ENCODE measurements around the gene ROR2.

The ROR2 gene

GRCh38 chr9:91705386-91705785, 244.6 kb downstream of the ROR2 start:
- H3K4me3 ChIP-seq (ENCODE audit: low read depth, low read length) = no peak overlapping the region
- TF ChIP-seq CTCF (IDR thresholded peaks at IDR 0.05; ENCODE audit: borderline replicate concordance, insufficient read depth, low read depth, low read length) = no peak

GRCh38 chr9:91700475-91700874, 249.6 kb downstream of the ROR2 start:
- TF ChIP-seq CTCF (IDR thresholded peaks at IDR 0.05; ENCODE audit: borderline replicate concordance, insufficient read depth, low read depth, low read length) = no peak
- H3K4me3 ChIP-seq (ENCODE audit: low read depth, low read length) = no peak overlapping the region

- H3K4me3 ChIP-seq (ENCODE audit: low read depth, low read length) = no peak overlapping the region
- TF ChIP-seq CTCF (IDR thresholded peaks at IDR 0.05; ENCODE audit: borderline replicate concordance, insufficient read depth, low read depth, low read length) = no peak
These were observed 251.8 kb downstream of the ROR2 start for GRCh38 chr9:91698266-91698665.

- H3K4me3 ChIP-seq (ENCODE audit: low read depth, low read length) = no peak overlapping the region
- TF ChIP-seq CTCF (IDR thresholded peaks at IDR 0.05; ENCODE audit: borderline replicate concordance, insufficient read depth, low read depth, low read length) = no peak
These were observed 252.8 kb downstream of the ROR2 start for GRCh38 chr9:91697201-91697600.

GRCh38 chr9:91694081-91694870, 255.8 kb downstream of the ROR2 start:
- H3K4me3 ChIP-seq (ENCODE audit: low read depth, low read length) = no peak overlapping the region
- TF ChIP-seq CTCF (IDR thresholded peaks at IDR 0.05; ENCODE audit: borderline replicate concordance, insufficient read depth, low read depth, low read length) = no peak

DNA sequence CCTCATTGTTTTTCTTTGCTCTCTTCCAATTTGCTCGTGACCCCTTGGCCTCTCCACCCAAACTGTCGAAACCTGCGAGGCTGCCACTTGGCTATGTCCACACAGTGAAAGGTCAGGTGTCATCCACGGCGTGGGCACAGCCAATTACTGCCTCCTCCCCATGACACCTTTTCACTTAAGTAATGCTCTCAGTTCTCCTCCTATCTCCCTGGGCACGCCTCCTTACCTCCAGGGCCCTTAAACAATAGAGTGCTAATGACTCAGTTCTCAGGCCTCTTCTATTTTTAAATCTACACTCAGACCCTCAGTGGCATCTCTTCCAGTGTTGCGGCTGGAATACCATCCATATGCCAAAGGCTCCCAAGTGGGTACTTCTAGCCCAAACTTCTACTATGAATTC, 256.8 kb downstream of the ROR2 start:
- no peak overlapping the region for H3K4me3 ChIP-seq (ENCODE audit: low read depth, low read length)
- no peak for TF ChIP-seq CTCF (IDR thresholded peaks at IDR 0.05; ENCODE audit: borderline replicate concordance, insufficient read depth, low read depth, low read length)

DNA sequence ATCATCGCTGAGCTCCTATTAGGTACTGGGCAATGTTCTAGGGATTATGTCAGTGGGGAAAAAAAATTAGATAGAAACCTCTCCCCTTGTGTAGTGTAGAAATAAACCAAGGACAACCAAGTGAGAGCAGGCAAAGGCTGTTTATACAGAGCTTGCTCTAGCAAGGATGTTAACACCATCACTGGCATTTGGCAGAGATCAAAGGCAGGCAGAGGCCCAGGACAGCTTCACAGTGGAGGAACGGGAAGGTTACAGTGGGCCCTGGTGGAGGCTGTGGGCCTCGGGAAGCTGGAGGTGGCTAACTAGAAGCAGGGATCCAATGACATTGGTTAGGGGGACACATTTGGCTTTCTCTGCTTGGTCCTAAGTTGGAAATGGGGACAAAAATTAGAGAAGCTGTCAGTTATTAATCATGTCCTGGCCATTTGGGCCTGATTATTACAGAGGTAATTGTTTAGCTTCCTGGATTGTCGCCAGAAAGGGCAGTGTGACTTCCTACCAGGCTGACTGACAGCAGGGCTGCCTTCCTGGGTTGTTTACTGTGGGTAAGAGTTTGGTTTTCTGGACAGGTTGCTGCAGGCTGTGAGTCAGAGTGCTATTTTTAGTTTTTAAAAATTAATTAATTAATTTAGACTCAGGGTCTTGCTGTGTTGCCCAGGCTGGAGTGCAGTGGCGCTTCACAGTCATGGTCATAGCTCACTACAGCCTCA, 259.3 kb downstream of the ROR2 start:
- no peak for TF ChIP-seq CTCF (IDR thresholded peaks at IDR 0.05; ENCODE audit: borderline replicate concordance, insufficient read depth, low read depth, low read length)

More for the DNA sequence above, 259.3 kb downstream of the ROR2 start:
- H3K4me3 ChIP-seq (ENCODE audit: low read depth, low read length) = no peak overlapping the region

All from GM12875 (cell line).